Urinary bladder (tissue), 4 donors: ENCODE data around the gene PRKG1. TPM values are rescaled to one million over a fixed set of nuclear protein-coding genes. Genes with fewer than 3 reads are reported as not detected.

Source experiments
- DNase-seq: peaks from one replicate; pipeline ENCODE4 v3.0.0-alpha.2; 2015; ENCODE audit errors: extremely low spot score
- H3K27ac ChIP-seq: one replicate; pipeline ENCODE4 v1.5.1; 2013; ENCODE audit warnings: low read depth, mild to moderate bottlenecking, moderate library complexity
- H3K36me3 ChIP-seq: one replicate; pipeline ENCODE4 v1.6.1; 2013; ENCODE audit warnings: mild to moderate bottlenecking, moderate library complexity; ENCODE audit not compliant: insufficient read depth
- H3K4me1 ChIP-seq: one replicate; pipeline ENCODE4 v1.6.1; 2013; ENCODE audit warnings: mild to moderate bottlenecking, moderate library complexity; ENCODE audit not compliant: insufficient read depth
- H3K4me3 ChIP-seq: one replicate; pipeline ENCODE4 v1.5.1; 2013; ENCODE audit warnings: low read depth, low read length
- WGBS: extraction: QIAGEN DNeasy Blood & Tissue Kit; methylation state at CpG from one replicate; pipeline ENCODE4 v1.1.7; 2013; 5-methylcytosine and 5-hydroxymethylcytosine counted together
- polyA plus RNA-seq: library from polyadenylated mRNA; stranded (reverse); fragments of 200-250 nt; gene quantifications from one replicate; pipeline ENCODE4 v1.2.3, GENCODE V29; 2013
- total RNA-seq: library from RNA; depleted of rRNA; stranded (reverse); fragments of >200 nt; gene quantifications from one replicate; pipeline ENCODE4 v1.2.3, GENCODE V29; 2014
- donor health status: healthy with polysubstance abuse.
- donor health status: healthy.

The PRKG1 gene
- total and polyA plus RNA-seq, 2 donors: 17.1 to 126 TPM

- H3K4me1 ChIP-seq: no peaks in the 10 kb centered on the region
- WGBS: 66% methylated on average over 5 of the region's 5 CpGs
- H3K36me3 ChIP-seq: no peaks in the 10 kb centered on the region
- no peak overlapping the region for H3K27ac ChIP-seq
- no peak for DNase-seq
- H3K4me3 ChIP-seq: no peak overlapping the region
Measured at GRCh38 chr10:51999096-51999495, 924.8 kb downstream of the PRKG1 start.

GRCh38 chr10:52004342-52004949 is 930.2 kb downstream of the PRKG1 start:
- no peaks in the 10 kb centered on the region for H3K36me3 ChIP-seq
- H3K4me1 ChIP-seq: no peaks in the 10 kb centered on the region
- DNase-seq: no peak
- WGBS: 51% methylated on average over 5 of the region's 5 CpGs
- no peak overlapping the region for H3K27ac ChIP-seq
- no peak overlapping the region for H3K4me3 ChIP-seq

- Histone ChIP-seq H3K4me1 (no peaks in the 10 kb centered on the region), H3K36me3 (no peaks in the 10 kb centered on the region), H3K4me3 (no peak overlapping the region), H3K27ac (no peak overlapping the region)
- WGBS: 95% methylated on average over 2 of the region's 2 CpGs
- DNase-seq: no peak
Measured at GRCh38 chr10:52007091-52007490, 932.8 kb downstream of the PRKG1 start.

- no peak for DNase-seq
- H3K4me1 ChIP-seq: no peaks in the 10 kb centered on the region
- no peaks in the 10 kb centered on the region for H3K36me3 ChIP-seq
- 90% methylated on average over 1 of the region's 1 CpG for WGBS
- H3K4me3 ChIP-seq: no peak overlapping the region
- no peak overlapping the region for H3K27ac ChIP-seq
Measured at GRCh38 chr10:52011118-52011517, 936.8 kb downstream of the PRKG1 start.

GRCh38 chr10:52019077-52019555 is 944.8 kb downstream of the PRKG1 start:
- Histone ChIP-seq H3K27ac (no peak overlapping the region), H3K36me3 (no peaks in the 10 kb centered on the region), H3K4me3 (no peak overlapping the region), H3K4me1 (no peaks in the 10 kb centered on the region)
- no peak for DNase-seq
- WGBS: 59% methylated on average over 3 of the region's 3 CpGs

- Histone ChIP-seq H3K4me1 (no peaks in the 10 kb centered on the region), H3K4me3 (no peak overlapping the region), H3K27ac (no peak overlapping the region), H3K36me3 (no peaks in the 10 kb centered on the region)
- no peak for DNase-seq
Measured at GRCh38 chr10:52019656-52020055, 945.4 kb downstream of the PRKG1 start.

GRCh38 chr10:52020173-52020572 is 945.9 kb downstream of the PRKG1 start:
- WGBS: 64% methylated on average over 2 of the region's 2 CpGs
- DNase-seq: no peak
- H3K36me3 ChIP-seq: no peaks in the 10 kb centered on the region
- H3K4me3 ChIP-seq: no peak overlapping the region
- H3K4me1 ChIP-seq: no peaks in the 10 kb centered on the region
- H3K27ac ChIP-seq: no peak overlapping the region

- no peak overlapping the region for H3K27ac ChIP-seq
- no peak overlapping the region for H3K4me3 ChIP-seq
- WGBS: 90% methylated on average over 2 of the region's 2 CpGs
- H3K4me1 ChIP-seq: no peaks in the 10 kb centered on the region
- no peaks in the 10 kb centered on the region for H3K36me3 ChIP-seq
- no peak for DNase-seq
Measured at GRCh38 chr10:52020702-52021101, 946.4 kb downstream of the PRKG1 start.

- WGBS: 55% methylated on average over 4 of the region's 4 CpGs
- no peak for DNase-seq
- H3K4me3 ChIP-seq: no peak overlapping the region
- H3K27ac ChIP-seq: no peak overlapping the region
- H3K36me3 ChIP-seq: no peaks in the 10 kb centered on the region
- H3K4me1 ChIP-seq: no peaks in the 10 kb centered on the region
Measured at GRCh38 chr10:52027055-52027705, 952.9 kb downstream of the PRKG1 start.

GRCh38 chr10:52028523-52028858 is 954.2 kb downstream of the PRKG1 start:
- Histone ChIP-seq H3K27ac (no peak overlapping the region), H3K4me3 (no peak overlapping the region), H3K4me1 (no peaks in the 10 kb centered on the region), H3K36me3 (no peaks in the 10 kb centered on the region)
- 90% methylated on average over 2 of the region's 2 CpGs for WGBS
- no peak for DNase-seq

GRCh38 chr10:52029628-52030027 is 955.3 kb downstream of the PRKG1 start:
- Histone ChIP-seq H3K4me3 (no peak overlapping the region), H3K27ac (no peak overlapping the region), H3K4me1 (no peaks in the 10 kb centered on the region), H3K36me3 (no peaks in the 10 kb centered on the region)
- 48% methylated on average over 2 of the region's 2 CpGs for WGBS
- DNase-seq: no peak

GRCh38 chr10:52030051-52030790 is 955.9 kb downstream of the PRKG1 start:
- H3K4me1 ChIP-seq: no peaks in the 10 kb centered on the region
- WGBS: 67% methylated on average over 6 of the region's 6 CpGs
- no peak overlapping the region for H3K4me3 ChIP-seq
- no peaks in the 10 kb centered on the region for H3K36me3 ChIP-seq
- H3K27ac ChIP-seq: no peak overlapping the region
- no peak for DNase-seq

GRCh38 chr10:52030975-52031374 is 956.7 kb downstream of the PRKG1 start:
- no peaks in the 10 kb centered on the region for H3K36me3 ChIP-seq
- no peak for DNase-seq
- no peak overlapping the region for H3K4me3 ChIP-seq
- no peak overlapping the region for H3K27ac ChIP-seq
- WGBS: 98% methylated on average over 1 of the region's 1 CpG
- no peaks in the 10 kb centered on the region for H3K4me1 ChIP-seq

GRCh38 chr10:52031771-52032170 is 957.5 kb downstream of the PRKG1 start:
- no peak for DNase-seq
- no peak overlapping the region for H3K27ac ChIP-seq
- no peaks in the 10 kb centered on the region for H3K4me1 ChIP-seq
- H3K4me3 ChIP-seq: no peak overlapping the region
- no peaks in the 10 kb centered on the region for H3K36me3 ChIP-seq
